HG02798 (cell line): ENCODE data around the gene GALNT9.
"Not testable (repeated sequence)": the region's sequence is repeated elsewhere in the genome, so short reads cannot be mapped to it uniquely, and the experiment has no call there.

Experiments used
- ATAC-seq: cut with Tn5 transposase; IDR thresholded peaks from one replicate; pipeline ENCODE4 v1.9.1; 2021; ENCODE audit warnings: mild to moderate bottlenecking; ENCODE audit not compliant: unreplicated experiment, poor library complexity

The GALNT9 gene

GRCh38 chr12:132154941-132155770, 174.2 kb downstream of the GALNT9 start:
- ATAC-seq: no peak

- peak; percentile 19 for ATAC-seq
These were observed 175.0 kb downstream of the GALNT9 start for GRCh38 chr12:132154341-132154761.

GRCh38 chr12:132153501-132154340, 175.7 kb downstream of the GALNT9 start:
- ATAC-seq: peak; percentile 69

GRCh38 chr12:132152953-132153352, 176.4 kb downstream of the GALNT9 start:
- ATAC-seq: no peak

GRCh38 chr12:132152411-132152821, 177.0 kb downstream of the GALNT9 start:
- no peak for ATAC-seq

GRCh38 chr12:132151766-132152410, 177.5 kb downstream of the GALNT9 start:
- ATAC-seq: no peak

- no peak for ATAC-seq
These were observed 178.1 kb downstream of the GALNT9 start for GRCh38 chr12:132151145-132151765.

GRCh38 chr12:132150780-132151144, 178.6 kb downstream of the GALNT9 start:
- no peak for ATAC-seq

- not testable (repeated sequence) for ATAC-seq
These were observed 179.9 kb downstream of the GALNT9 start for GRCh38 chr12:132149526-132149925.

- no peak for ATAC-seq
These were observed 180.9 kb downstream of the GALNT9 start for GRCh38 chr12:132148368-132149045.

GRCh38 chr12:132147423-132148367, 181.7 kb downstream of the GALNT9 start:
- no peak for ATAC-seq

- no peak for ATAC-seq
These were observed 182.5 kb downstream of the GALNT9 start for GRCh38 chr12:132146772-132147422.
